H1 (cell line): ENCODE measurements around the gene ITPKB. TPM values are rescaled to one million over a fixed set of nuclear protein-coding genes. Genes with fewer than 3 reads are reported as not detected.

Source experiments
- CTCF ChIA-PET: fragments of 300-600 bp; sonication (Branson Sonifier 250); formaldehyde crosslinking; loops from one replicate; lab custom pipeline; 2021; ENCODE audit not compliant: partially characterized antibody; lab: Charles Lee
- POLR2A ChIA-PET: fragments of 300-600 bp; sonication (Branson Sonifier 250); formaldehyde crosslinking; loops from one replicate; lab custom pipeline; 2021; ENCODE audit warnings: inconsistent platforms; ENCODE audit not compliant: partially characterized antibody; lab: Charles Lee
- DNase-seq, 2 experiments: peaks; one replicate each; pipeline versions ENCODE4 v3.0.0 to v3.0.0-alpha.2; 2010 to 2022; ENCODE audit warnings: low spot score in 2 of 2, low read depth in 1 of 2, mixed read lengths in 1 of 2
- FAIRE-seq: peaks from 2 replicates; lab custom pipeline; 2011; peaks lifted over from hg19 to GRCh38; lab: Jason Lieb, UNC
- H2AFZ ChIP-seq: 2 replicates; pipeline ENCODE4 v1.8.1; 2012; ENCODE audit warnings: low read length, inconsistent platforms
- H2AK5ac ChIP-seq: 2 replicates; pipeline ENCODE4 v1.6.1; 2013; ENCODE audit warnings: low read depth, low read length
- H2BK120ac ChIP-seq: replicated peaks from 2 replicates; pipeline ENCODE3; 2013; ENCODE audit warnings: low read depth, low read length, inconsistent platforms
- H2BK12ac ChIP-seq: 2 replicates; pipeline ENCODE4 v1.6.1; 2013; ENCODE audit warnings: low read depth, low read length
- H2BK15ac ChIP-seq: 2 replicates; pipeline ENCODE4 v1.6.1; 2013; ENCODE audit warnings: low read length
- H2BK20ac ChIP-seq: 2 replicates; pipeline ENCODE4 v1.6.1; 2013; ENCODE audit warnings: low read length
- H2BK5ac ChIP-seq: 2 replicates; pipeline ENCODE4 v1.6.1; 2013; ENCODE audit warnings: low read depth, low read length
- H3K14ac ChIP-seq: 2 replicates; pipeline ENCODE4 v1.6.1; 2013; ENCODE audit warnings: inconsistent platforms; ENCODE audit not compliant: insufficient read length
- H3K18ac ChIP-seq: 2 replicates; pipeline ENCODE4 v1.6.1; 2013; ENCODE audit warnings: low read length; ENCODE audit errors: extremely low read depth
- H3K23ac ChIP-seq: 2 replicates; pipeline ENCODE4 v1.6.1; 2013; ENCODE audit warnings: inconsistent platforms; ENCODE audit not compliant: insufficient read length
- H3K23me2 ChIP-seq: 2 replicates; pipeline ENCODE4 v1.6.1; 2013; ENCODE audit warnings: low read depth, low read length
- H3K27ac ChIP-seq: 2 replicates; pipeline ENCODE4 v1.6.1; 2011; ENCODE audit warnings: low read depth, low read length, inconsistent platforms
- H3K27me3 ChIP-seq, 4 experiments: replicated peaks in 1 of 4; 1 replicate in 1 of 4; 2 replicates in 3 of 4; pipeline versions ENCODE4 v1.6.1 to v1.8.1; 2011 to 2013; ENCODE audit warnings: low read length in 3 of 4, mild to moderate bottlenecking in 3 of 4, inconsistent platforms in 2 of 4, mixed read lengths in 2 of 4, moderate library complexity in 1 of 4; ENCODE audit not compliant: control insufficient read depth in 3 of 4, insufficient read depth in 3 of 4; ENCODE audit errors: extremely low read depth in 1 of 4
- H3K36me3 ChIP-seq, 4 experiments: 2 replicates each; pipeline versions ENCODE4 v1.6.1 to v1.8.1; 2011 to 2013; ENCODE audit warnings: mild to moderate bottlenecking in 4 of 4, low read length in 3 of 4, moderate library complexity in 2 of 4, control low read depth in 1 of 4, inconsistent platforms in 1 of 4; ENCODE audit not compliant: insufficient read depth in 4 of 4, control insufficient read depth in 2 of 4
- H3K4ac ChIP-seq: replicated peaks from 2 replicates; pipeline ENCODE3; 2013; ENCODE audit warnings: low read length, low read depth, mixed read lengths, inconsistent platforms; ENCODE audit not compliant: insufficient read length
- H3K4me1 ChIP-seq, 4 experiments: replicated peaks in 1 of 4; 1 replicate in 1 of 4; 2 replicates in 3 of 4; pipeline versions ENCODE4 v1.6.1 to v1.8.1; 2011 to 2013; ENCODE audit warnings: low read length in 3 of 4, inconsistent platforms in 2 of 4, mixed read lengths in 1 of 4; ENCODE audit not compliant: insufficient read depth in 4 of 4, control insufficient read depth in 3 of 4
- H3K4me2 ChIP-seq, 2 experiments: 2 replicates each; pipeline versions ENCODE4 v1.6.1 to v1.8.1; 2011 to 2013; ENCODE audit warnings: low read depth in 2 of 2, low read length in 2 of 2, control low read depth in 1 of 2, inconsistent platforms in 1 of 2, mild to moderate bottlenecking in 1 of 2; ENCODE audit not compliant: insufficient read depth in 1 of 2
- H3K4me3 ChIP-seq, 4 experiments: fragments of 200-600, 300-600 bp in 1 of 4; sonication (generic), shearing (Covaris generic), sonication (Bioruptor Twin) in 1 of 4; 2 replicates each; pipeline versions ENCODE4 v1.5.1 to v1.8.1; 2011 to 2016; ENCODE audit warnings: low read length in 4 of 4, low read depth in 3 of 4, control low read depth in 2 of 4, inconsistent platforms in 2 of 4, mild to moderate bottlenecking in 2 of 4, mixed read lengths in 1 of 4, moderate library complexity in 1 of 4; ENCODE audit not compliant: insufficient read depth in 2 of 4; ENCODE audit errors: extremely low read depth in 1 of 4
- H3K56ac ChIP-seq: replicated peaks from 2 replicates; pipeline ENCODE3; 2013; ENCODE audit warnings: low read depth, mild to moderate bottlenecking, mixed read lengths, low read length, inconsistent platforms; ENCODE audit not compliant: insufficient read length
- H3K79me1 ChIP-seq: 2 replicates; pipeline ENCODE4 v1.6.1; 2013; ENCODE audit warnings: low read depth, low read length, control low read depth
- H3K79me2 ChIP-seq, 2 experiments: 2 replicates each; pipeline versions ENCODE4 v1.6.1 to v1.8.1; 2012 to 2013; ENCODE audit warnings: low read length in 2 of 2, mild to moderate bottlenecking in 2 of 2, inconsistent platforms in 1 of 2; ENCODE audit not compliant: insufficient read depth in 2 of 2, control insufficient read depth in 1 of 2
- H3K9ac ChIP-seq, 4 experiments: replicated peaks in 1 of 4; 1 replicate in 1 of 4; 2 replicates in 3 of 4; pipeline versions ENCODE4 v1.6.1 to v1.8.1; 2011 to 2013; ENCODE audit warnings: low read depth in 3 of 4, low read length in 3 of 4, control low read depth in 2 of 4, mild to moderate bottlenecking in 2 of 4, moderate library complexity in 2 of 4, inconsistent platforms in 1 of 4; ENCODE audit errors: extremely low read depth in 1 of 4
- H3K9me3 ChIP-seq, 2 experiments: 2 replicates each; pipeline versions ENCODE4 v1.6.1 to v1.8.1; 2012 to 2013; ENCODE audit warnings: mild to moderate bottlenecking in 2 of 2, moderate library complexity in 2 of 2, control low read depth in 1 of 2, inconsistent platforms in 1 of 2, low read depth in 1 of 2, low read length in 1 of 2, mixed read lengths in 1 of 2; ENCODE audit not compliant: insufficient read depth in 2 of 2
- H4K20me1 ChIP-seq, 2 experiments: replicated peaks in 1 of 2; 2 replicates each; pipeline versions ENCODE3 to v1.8.1; 2011 to 2013; ENCODE audit warnings: inconsistent platforms in 2 of 2, low read length in 2 of 2, mild to moderate bottlenecking in 1 of 2; ENCODE audit not compliant: insufficient read depth in 2 of 2, control insufficient read depth in 1 of 2
- H4K5ac ChIP-seq: 2 replicates; pipeline ENCODE4 v1.6.1; 2013; ENCODE audit warnings: low read length, low read depth, mixed read lengths, inconsistent platforms; ENCODE audit not compliant: insufficient read length
- H4K8ac ChIP-seq: 2 replicates; pipeline ENCODE4 v1.8.0; 2013; ENCODE audit warnings: mild to moderate bottlenecking, moderate library complexity, low read length, inconsistent platforms; ENCODE audit not compliant: insufficient read depth; ENCODE audit errors: extremely low read depth
- H4K91ac ChIP-seq: replicated peaks from 2 replicates; pipeline ENCODE3; 2013; ENCODE audit warnings: low read length, mixed read lengths, inconsistent platforms; ENCODE audit not compliant: insufficient read length
- CTCF ChIP-seq, 3 experiments: IDR thresholded peaks; 1 replicate in 2 of 3; 2 replicates in 1 of 3; pipeline versions ENCODE4 v1.5.1 to v1.6.1; 2011; ENCODE audit warnings: low read length in 3 of 3, mild to moderate bottlenecking in 3 of 3, inconsistent platforms in 2 of 3, low read depth in 1 of 3, moderate library complexity in 1 of 3; ENCODE audit not compliant: insufficient read depth in 1 of 3; ENCODE audit errors: control extremely low read depth in 1 of 3
- E2F6 ChIP-seq: IDR thresholded peaks from 2 replicates; pipeline ENCODE4 v1.6.1; 2012; ENCODE audit warnings: inconsistent platforms
- EP300 ChIP-seq, 2 experiments: IDR thresholded peaks; 1 replicate in 1 of 2; 2 replicates in 1 of 2; pipeline ENCODE4 v1.6.1; 2011 to 2012; ENCODE audit warnings: low read depth in 2 of 2, low read length in 2 of 2, mild to moderate bottlenecking in 2 of 2, borderline replicate concordance in 1 of 2, inconsistent platforms in 1 of 2, moderate library complexity in 1 of 2
- NRF1 ChIP-seq: IDR thresholded peaks from 2 replicates; pipeline ENCODE4 v1.6.1; 2011; ENCODE audit warnings: mild to moderate bottlenecking, low read depth, low read length, improper control_type of control experiment
- SAP30 ChIP-seq: fragments of 300-600 bp; sonication (generic); IDR thresholded peaks from 2 replicates; pipeline ENCODE4 v1.7.1; 2012; ENCODE audit warnings: low read length, moderate library complexity, mild to moderate bottlenecking, inconsistent platforms; ENCODE audit not compliant: insufficient read depth, insufficient replicate concordance
- SUZ12 ChIP-seq: fragments of 200-600 bp; sonication (generic); IDR thresholded peaks from 2 replicates; pipeline ENCODE4 v1.6.1; 2012; ENCODE audit warnings: mild to moderate bottlenecking, inconsistent platforms, low read length, moderate library complexity, mixed read lengths
- WGBS, 2 experiments: shearing (Covaris generic) in 1 of 2; methylation state at CpG; one replicate each; pipeline versions ENCODE4 v1.1.6 to v1.1.7; 2013 to 2015; ENCODE audit warnings: low lambda C conversion rate in 2 of 2, mixed read lengths in 2 of 2, inconsistent platforms in 1 of 2, low coverage in 1 of 2, missing lambda C conversion rate in 1 of 2; ENCODE audit not compliant: insufficient replicate concordance in 2 of 2, insufficient coverage in 1 of 2, insufficient read length in 1 of 2; ENCODE audit errors: extremely low coverage in 1 of 2, missing lambda C conversion rate in 1 of 2; 5-methylcytosine and 5-hydroxymethylcytosine counted together
- polyA plus RNA-seq, 7 experiments: library from polyadenylated mRNA; depleted of rRNA in 3 of 7; stranded (reverse) in 5 of 7; unstranded in 2 of 7; fragments of >200 nt in 5 of 7; fragments of 200-250 nt in 2 of 7; gene quantifications; 1 replicate in 5 of 7; 2 replicates in 1 of 7; 4 replicates in 1 of 7; pipeline versions ENCODE4 v1.2.1 to v1.2.3, GENCODE V29; 2011 to 2013; ENCODE audit warnings: missing spikeins in 2 of 7, mixed read lengths in 2 of 7
- total RNA-seq: library from RNA; stranded (reverse); fragmentation: NEBNext Ultra II Directional; extraction: Animal tissue kit (Norgen Biotek cat#: 25700); gene quantifications from 2 replicates; pipeline ENCODE4 v1.2.1, GENCODE V29; 2021

Gene ITPKB
- total and polyA plus RNA-seq, 2 of the 8 experiments (the other 6 are each of a cell fraction or from before 2014, with no cell fraction given) = 1.7 to 4.8 TPM

GRCh38 chr1:226645279-226645976 lies 93.7 kb downstream of the ITPKB start:
- H3K79me1 ChIP-seq = no peaks in the 10 kb centered on the region
- no peak overlapping the region for H2AFZ ChIP-seq
- TF ChIP-seq SUZ12 = no peak
- TF ChIP-seq NRF1 = no peak
- TF ChIP-seq E2F6 = no peak
- TF ChIP-seq CTCF (IDR thresholded peaks at IDR 0.05; ENCODE audit: control extremely low read depth in 1 of 3, insufficient read depth in 1 of 3, low read depth in 1 of 3, low read length in 3 of 3) = no peak
- no peak for TF ChIP-seq EP300 (IDR thresholded peaks at IDR 0.05; ENCODE audit: borderline replicate concordance in 1 of 2, low read depth in 2 of 2, low read length in 2 of 2)
- no peak for TF ChIP-seq SAP30
- H3K79me2 ChIP-seq = no peaks in the 10 kb centered on the region
- 0 out of 2 replicates have a peak overlapping the region, but pooled peaks have one; percentile 28 for H2AK5ac ChIP-seq
- no peak overlapping the region for H4K8ac ChIP-seq
- H3K56ac ChIP-seq = no peak overlapping the region
- H3K4me2 ChIP-seq = no peak overlapping the region
- H3K36me3 ChIP-seq = no peaks in the 10 kb centered on the region
- no peaks in the 10 kb centered on the region; a peak in 1 of 7 replicates for H3K27me3 ChIP-seq
- H2BK12ac ChIP-seq = 0 out of 2 replicates have a peak overlapping the region, but pooled peaks have one; percentile 19
- no peak overlapping the region for H3K9ac ChIP-seq
- H3K14ac ChIP-seq = no peak overlapping the region
- H3K27ac ChIP-seq = no peak overlapping the region
- 0 out of 2 replicates have a peak overlapping the region, but pooled peaks have one; percentile 35 for H2BK5ac ChIP-seq
- H3K4me1 ChIP-seq = peaks cover 0 to 5% (median 2%) of the 10 kb centered on the region in 4 experiments; a peak in 4 of 7 replicates
- no peak overlapping the region for H2BK20ac ChIP-seq
- H3K4me3 ChIP-seq = no peak overlapping the region
- H4K91ac ChIP-seq = no peak overlapping the region
- no peak overlapping the region for H3K4ac ChIP-seq
- no peak overlapping the region for H3K23ac ChIP-seq
- 89% methylated on average over 10 of the region's 10 CpGs; no CpG with 5 or more reads in 1 of the 2 experiments for WGBS, 2 experiments
- ChIA-PET CTCF (interaction anchor here (1.7 to 3.9 kb wide), 3 partner anchors 12 to 66 kb away, joined by 3 to 17 read pairs (median 5); no protein-coding TSS in a partner anchor), POLR2A (no interaction called here)
- no peak overlapping the region for H4K5ac ChIP-seq
- no peak overlapping the region for H2BK120ac ChIP-seq
- DNase-seq (no peak), FAIRE-seq (no peak)
- no peaks in the 10 kb centered on the region for H3K23me2 ChIP-seq
- H3K18ac ChIP-seq = no peak overlapping the region
- H3K9me3 ChIP-seq = no peaks in the 10 kb centered on the region
- H4K20me1 ChIP-seq = peaks cover 0 to 4% of the 10 kb centered on the region in 2 experiments
- no peak overlapping the region for H2BK15ac ChIP-seq
